HG02973 (cell line): ENCODE measurements around the gene USP16.

Experiments
- ATAC-seq: cut with Tn5 transposase; IDR thresholded peaks from one replicate; pipeline ENCODE4 v1.9.1; 2021; ENCODE audit warnings: moderate library complexity; ENCODE audit not compliant: unreplicated experiment

The USP16 gene

DNA sequence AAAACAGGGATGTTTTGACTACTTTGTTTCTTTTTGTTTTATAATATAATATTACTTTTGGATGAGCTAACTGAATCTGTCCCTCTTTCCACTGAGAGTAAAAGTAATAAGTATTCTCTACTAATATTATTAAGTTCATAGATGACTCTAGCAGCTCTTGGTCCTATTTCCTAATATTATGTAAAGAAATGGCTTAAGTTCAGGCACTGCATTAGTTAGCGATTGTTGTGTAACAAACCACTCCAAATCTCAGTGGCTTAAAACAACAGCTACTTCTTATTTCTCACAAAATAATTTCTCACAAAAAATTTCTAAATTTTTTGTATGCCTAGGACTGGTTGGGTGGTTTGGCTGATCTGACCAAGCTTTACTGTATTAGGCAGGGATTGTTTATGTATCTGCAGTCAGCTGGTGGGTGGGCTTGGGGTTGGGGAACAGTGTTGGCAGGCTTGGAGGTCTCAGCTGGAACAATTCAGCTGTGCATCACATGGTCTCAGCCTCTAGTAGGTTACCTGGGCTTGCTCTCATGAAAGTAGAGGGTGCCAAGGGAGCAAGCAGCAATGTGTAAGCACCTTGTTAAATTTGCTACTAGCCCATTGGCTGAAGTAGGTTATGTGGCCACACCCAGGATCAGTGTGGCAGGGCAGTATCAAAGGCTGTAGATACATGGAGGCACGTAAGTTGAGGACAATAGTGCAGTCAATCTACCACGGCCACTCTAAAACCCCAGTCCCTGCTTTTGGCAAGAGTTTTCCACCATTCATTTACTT lies 57.8 kb downstream of the USP16 start:
- no peak for ATAC-seq

- ATAC-seq: no peak
Measured at GRCh38 chr21:29083306-29083705, 58.8 kb downstream of the USP16 start.

GRCh38 chr21:29084372-29084771 lies 59.9 kb downstream of the USP16 start:
- no peak for ATAC-seq

DNA sequence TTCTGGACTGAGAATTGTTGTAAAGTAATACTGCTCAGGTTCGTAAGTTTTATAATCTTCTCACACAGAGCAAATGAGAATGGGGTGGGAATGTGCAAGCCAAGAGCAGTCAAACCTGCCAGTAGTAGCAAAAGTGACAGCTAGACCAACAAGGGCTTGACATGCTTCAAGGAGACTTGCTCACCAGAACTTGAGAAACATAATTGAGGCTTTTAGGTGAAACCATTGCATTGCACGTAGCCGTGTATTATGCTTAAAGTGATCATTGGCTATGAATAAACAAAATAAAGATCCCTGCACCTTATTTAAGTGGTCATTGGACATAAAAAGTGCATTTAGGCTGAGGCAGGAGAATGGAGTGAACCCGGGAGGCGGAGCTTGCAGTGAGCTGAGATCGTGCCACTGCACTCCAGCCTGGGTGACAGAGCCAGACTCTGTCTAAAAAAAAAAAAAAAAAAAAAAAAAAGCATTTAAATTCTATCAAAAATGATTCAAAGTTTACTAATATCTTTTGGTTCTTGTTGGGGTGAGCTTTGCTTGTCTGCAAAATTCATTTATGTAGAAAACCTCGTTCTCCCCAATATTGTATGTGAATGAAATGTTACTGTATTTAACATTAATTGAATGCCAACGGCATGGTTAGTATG lies 60.8 kb downstream of the USP16 start:
- no peak for ATAC-seq

DNA sequence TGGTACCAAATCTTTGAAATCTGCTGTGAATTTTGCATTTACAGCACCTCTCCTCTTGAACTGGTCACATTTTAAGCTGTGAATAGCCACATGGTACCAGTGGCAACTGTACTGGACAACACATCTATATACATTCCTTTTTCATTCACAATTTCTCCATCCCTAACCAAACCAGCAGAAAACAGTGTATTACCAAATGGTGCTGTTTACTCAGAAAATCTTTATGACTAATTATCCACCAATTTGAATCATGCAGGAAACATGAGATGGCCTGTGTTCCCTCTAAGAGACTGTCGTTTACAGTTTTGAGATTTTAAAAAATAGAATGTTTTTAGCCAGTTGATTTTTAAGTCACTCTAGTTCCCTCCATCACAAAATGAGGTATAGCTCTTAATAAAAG lies 66.6 kb downstream of the USP16 start:
- ATAC-seq: no peak

DNA sequence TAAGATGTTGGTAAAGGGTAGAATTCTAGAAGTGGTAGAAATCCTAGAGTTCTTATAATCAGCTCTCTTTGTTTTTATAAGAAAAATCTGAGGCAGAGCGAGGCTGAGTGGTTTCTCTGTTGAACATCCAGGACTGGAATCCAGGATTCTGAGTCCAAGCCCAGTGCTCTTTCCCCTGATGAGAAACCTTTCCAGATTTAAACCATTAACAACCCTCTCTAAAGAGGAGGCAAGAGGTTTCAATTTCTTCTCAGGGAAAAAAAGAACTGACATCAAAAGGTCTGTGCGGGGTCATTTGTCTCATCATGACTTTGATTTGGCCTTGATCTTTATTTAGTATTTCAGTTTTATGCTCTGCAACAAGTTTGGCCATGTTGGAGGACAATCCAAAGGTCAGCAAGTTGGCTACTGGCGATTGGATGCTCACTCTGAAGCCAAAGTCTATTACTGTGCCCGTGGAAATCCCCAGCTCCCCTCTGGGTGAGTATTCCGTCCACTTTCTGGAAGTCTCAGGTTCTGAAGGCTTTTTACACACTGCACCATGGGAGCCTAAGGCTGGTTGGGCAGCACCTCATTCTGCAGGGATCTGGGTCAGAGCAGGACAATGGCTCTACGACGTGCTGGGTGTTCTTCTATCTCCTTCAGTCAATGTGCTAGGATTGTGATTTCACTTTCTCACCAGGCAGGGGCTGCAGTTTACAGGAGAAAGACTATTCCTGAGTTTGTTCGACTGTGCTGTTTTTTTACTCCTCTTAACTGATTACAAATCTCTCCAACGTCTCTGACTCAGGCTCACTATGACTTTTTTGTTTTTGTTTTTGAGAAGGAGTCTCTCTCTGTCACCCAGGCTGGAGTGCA lies 67.9 kb downstream of the USP16 start:
- no peak for ATAC-seq

- no peak for ATAC-seq
Measured at GRCh38 chr21:29096218-29097015, 71.9 kb downstream of the USP16 start.

DNA sequence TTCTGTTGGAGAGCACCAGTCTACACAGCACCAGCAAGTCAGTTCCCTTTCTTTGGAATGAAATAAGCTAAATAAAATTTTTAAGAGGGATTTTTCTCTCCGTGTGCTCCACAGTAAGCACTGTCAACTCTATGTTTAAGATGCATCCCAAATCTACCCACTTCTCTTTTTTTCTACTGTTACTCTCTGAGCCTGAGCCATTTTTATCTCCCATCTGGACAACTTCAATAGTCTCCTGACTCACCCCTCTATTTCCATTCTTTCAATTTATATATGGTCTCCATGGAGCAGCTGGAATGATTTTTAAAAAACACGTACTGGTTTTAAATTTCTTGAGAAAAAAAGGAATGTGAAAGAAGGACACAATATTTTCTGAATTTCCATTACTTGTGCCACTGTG lies 73.7 kb downstream of the USP16 start:
- ATAC-seq: no peak

DNA sequence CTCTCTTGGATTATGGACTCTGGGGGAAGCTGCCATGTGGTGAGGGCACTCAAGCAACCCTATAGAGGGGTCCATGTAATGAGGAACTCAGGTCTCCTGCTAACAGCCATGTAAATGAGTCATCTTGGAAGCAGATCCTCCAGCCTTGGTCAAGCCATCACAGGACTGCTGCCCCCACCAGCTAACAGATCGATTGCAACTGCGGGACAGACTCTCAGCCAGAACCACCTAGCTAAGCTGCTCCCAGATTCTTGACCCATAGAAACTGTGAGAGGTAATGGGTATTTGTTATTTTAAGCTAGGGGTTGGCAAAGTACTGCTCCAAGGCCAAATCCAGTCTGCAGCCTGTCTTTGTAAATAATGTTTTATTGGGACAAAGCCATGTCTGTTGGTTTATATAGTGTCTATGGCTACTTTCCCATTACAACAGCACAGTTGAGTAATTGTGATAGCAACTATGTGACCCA lies 78.4 kb downstream of the USP16 start:
- ATAC-seq: no peak
